ELR (cell line): ENCODE results near the gene TPD52L1.
A peak's percentile ranks its signal among the peaks of the same experiment; 100 is the strongest.

Experiments used
- DNase-seq: peaks from one replicate; pipeline ENCODE4 v3.0.0-alpha.2; 2015; ENCODE audit warnings: low read depth

The TPD52L1 gene

DNA sequence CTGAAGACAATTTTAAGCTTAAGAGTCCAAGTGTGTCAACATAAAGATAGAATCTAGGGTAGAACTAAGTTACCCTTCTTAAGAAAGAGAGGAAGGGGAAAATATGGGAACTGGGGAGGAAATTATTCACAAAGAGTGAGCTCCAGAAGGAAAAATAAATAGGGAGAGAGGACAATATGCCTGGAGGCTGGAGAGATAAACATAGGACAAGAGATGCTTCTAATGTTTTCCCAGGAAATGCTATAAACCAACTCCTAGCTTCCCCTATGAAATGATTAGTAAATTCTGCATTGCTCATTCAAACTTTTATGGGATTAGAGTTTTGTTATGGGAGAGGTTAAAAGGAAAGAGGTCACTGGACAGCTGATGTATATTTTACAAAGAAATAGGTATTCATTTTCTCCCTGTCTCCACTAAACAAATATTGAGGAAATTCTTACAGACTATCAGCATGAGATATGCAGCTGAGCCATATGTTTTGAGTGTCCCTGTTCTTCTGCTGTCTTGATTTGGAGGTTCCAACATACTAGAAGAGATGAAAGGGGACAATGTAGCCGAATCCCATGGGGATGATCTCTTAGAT is 22.0 kb downstream of the TPD52L1 start:
- DNase-seq: no peak

DNA sequence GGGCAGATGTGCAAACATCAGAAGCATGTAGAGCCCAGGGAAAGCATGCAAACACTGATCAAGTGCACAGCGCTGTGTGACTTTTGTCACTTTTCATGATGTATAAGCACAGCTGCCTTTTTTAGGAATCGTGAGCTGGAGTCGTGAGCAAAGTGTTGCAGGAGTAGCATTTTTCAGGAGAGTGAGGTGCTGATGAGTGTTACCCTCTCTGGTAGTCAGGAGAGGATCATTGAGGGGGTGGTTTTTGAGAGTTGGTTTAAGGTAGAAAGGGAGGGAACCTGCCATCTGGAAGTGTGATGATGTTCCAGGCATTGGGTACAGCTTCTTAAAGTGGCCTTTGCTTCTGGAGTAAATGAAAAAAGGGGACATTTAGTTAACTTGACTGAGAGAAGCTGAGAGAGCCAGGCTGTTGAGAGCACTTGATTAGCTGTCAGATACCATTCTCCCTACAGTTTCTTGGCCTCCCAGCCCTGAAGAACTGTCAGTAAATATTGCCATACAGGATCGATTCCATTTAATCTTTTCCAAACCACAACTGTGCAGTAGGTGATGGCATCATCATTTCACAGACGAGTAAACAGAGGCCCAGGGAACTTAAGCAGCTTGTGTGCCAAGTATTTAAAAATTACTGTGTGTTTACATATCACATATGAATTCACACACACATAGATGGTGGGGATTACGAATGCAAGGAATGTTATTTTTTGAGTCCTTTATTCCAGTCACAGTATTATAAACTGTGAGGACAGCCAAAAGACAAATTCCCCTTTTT is 28.9 kb downstream of the TPD52L1 start:
- DNase-seq: no peak

DNA sequence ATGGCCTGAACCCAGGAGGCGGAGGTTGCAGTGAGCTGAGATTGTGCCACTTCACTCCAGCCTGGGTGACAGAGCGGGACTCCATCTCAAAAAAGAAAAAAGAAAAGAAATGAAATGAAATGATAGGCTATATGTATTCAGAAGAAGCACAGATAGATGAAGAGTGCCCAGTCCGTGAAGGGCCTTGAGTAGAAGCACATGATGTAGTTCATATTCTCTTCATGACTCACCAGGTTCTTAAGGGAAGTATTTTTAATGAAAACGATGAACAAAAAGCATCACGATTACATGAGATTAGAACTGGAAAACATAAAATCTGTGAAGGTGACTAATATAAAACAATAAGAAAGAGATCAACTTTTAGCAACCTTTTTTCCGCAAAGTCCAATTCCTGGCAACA is 29.8 kb downstream of the TPD52L1 start:
- peak; percentile 32 for DNase-seq

DNA sequence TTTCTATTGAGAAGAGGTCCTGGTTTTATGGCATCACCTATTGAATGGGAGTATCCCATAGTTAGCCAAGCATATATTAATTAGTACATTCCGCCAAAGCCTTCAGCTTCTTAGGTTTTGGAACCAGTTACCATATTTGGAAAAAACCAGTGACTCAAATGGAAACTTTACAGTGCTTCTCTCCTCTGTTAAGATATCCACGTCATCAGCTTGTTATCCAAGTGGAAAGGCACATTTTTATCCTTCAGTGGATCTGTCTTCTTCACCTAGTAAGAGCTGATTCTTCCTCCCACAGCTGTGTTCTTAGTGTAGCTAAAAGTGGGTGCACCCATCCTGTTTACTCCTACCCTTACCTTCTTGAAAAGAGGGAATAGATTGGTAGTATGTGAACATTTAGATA is 34.5 kb downstream of the TPD52L1 start:
- peak; percentile 49 for DNase-seq

DNA sequence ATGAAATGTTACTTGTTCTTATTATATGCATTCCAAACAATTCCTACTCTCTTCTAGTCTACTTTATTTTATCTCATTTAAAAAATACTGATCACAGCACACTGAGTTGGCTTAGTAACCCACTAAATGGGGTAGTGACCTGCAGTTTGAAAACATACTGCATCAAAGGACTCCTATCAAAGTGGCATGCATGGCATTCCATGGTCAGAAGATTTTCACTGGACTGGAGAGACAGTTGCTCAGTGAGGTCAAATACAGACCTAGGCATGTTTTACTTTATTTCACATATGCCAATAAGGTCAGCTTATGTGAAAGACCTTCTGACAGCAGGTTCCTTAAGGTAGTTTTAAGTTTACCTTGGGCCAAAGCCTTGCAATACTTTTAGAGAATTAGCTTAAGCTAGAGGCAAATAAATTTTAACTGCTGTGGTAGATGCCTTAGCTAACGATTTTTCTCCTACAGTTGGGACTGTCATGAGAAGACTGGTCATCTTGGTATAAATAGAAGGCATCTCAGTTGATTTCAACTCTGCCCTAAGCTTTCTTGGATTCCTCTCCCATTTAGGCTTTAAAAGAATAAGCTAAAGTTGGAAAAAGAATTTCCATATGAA is 35.1 kb downstream of the TPD52L1 start:
- DNase-seq: no peak

DNA sequence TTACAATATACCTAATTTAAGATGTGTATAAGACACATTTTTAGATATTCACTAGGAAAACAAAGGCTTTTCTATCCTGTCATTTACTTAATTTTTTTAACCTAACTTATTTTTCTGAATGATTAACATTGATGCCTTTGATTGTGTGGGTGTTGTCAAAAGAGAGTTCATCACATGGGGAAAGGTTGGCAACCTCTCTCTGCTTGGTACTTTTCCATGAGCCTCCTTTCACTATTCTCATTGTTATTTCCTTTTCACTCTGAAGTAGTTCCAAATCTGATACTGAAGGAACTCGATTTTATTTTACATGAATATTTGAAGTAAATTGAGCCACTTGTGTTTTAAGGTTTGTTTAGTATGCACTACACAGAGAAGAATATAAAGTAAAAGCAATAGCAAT is 35.9 kb downstream of the TPD52L1 start:
- no peak for DNase-seq

DNA sequence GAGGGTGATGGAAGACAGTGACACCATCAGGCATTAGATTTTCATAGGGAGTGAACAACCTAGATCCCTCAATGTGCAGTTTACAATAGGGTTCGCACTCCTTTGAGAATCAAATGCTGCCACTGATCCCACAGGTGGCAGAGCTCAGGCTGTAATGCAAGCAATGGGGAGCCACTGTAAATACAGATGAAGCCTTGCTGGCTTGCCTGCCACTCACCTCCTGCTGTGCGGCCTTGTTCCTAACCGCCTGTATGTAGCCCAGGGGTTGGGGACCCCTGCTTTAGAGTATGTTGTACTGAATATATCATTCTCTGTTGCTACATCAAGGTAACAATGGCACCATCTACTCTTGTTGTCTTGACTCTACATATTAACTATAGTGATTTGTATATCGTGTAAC is 37.1 kb downstream of the TPD52L1 start:
- no peak for DNase-seq

DNA sequence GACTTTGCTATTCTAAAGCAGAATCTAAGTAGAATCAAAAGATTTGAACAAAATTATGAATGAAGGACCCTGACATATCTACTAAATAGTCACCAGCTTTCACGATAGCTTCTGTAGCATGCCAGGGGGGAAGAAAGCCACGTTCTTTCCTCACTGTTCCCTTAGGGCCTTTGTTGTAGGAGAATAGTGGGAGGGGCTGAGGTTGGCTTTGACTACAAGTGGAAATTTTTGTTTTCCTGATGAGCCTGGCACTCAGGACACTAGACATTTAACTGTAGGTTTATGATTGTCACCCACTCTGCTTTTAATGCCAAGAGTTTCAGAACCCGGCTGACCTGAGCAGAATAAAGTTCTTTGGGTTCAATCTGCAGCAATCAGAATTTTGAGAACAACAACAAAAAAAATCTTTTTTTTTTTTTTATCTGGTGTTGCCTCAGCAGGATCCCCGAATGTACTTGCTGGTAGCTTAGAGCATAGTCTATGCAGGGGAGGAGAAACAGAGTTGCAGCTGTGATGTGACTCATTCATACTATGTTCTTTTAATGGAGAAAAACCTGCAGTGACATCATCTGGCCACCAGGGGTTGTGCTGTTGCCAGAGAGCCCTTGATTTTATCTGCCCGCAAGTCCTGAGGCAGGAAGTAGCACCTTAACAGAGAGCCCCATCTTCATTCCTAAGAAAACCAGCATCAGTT is 38.5 kb downstream of the TPD52L1 start:
- DNase-seq: peak; percentile 83

DNA sequence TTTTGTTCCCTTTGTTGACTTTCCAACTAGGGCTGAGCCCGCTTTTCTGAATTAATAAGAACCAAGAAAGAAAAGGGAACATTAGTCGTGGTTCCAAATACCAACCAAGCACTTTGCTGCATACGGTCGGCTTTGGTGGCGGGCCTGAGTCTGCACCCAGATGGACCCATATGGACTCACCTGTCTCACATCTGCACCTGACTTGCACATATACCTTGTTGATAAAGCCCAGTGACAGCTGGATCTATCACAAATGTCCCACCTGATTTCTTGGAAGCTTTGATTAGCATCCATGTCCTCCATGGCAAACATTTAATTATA is 39.0 kb downstream of the TPD52L1 start:
- no peak for DNase-seq

DNA sequence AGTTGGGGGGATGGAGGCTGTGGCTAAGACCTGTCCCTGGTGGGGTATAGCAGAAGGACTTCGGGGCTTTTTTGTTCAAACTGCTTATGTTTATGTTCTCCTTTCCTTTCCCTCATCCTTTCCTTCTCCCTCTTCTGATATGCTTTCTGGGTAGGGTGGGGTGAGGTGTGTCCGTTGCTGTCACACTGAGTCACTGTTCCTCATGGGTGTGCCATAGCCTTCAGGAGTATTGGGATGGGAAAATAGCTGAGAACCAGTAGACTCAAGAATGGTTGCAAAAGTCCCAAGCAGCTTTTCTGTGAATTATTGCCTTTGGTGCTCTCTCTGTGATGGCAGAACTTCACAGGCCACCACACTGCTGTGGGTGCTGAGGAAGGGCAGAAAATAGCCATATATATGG is 39.6 kb downstream of the TPD52L1 start:
- peak; percentile 36 for DNase-seq

DNA sequence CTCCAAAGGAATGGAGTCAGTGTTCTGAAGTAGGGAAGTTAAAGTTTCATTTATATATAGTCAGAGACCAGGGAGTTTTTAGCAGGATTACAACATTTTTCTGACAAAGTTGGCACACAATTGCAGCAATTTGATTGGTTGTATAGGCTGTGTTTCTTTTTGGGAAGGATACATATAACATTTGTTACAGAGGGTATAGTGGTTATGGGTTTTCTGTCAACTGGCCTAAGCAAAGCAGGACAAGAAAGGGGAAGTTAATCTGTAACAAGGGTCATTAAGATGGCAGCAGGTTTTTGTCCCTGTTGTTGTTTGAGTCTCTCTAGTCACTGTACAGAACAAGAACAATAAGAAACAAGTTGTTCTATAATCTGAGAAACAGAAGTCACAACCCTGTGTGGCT is 41.4 kb downstream of the TPD52L1 start:
- no peak for DNase-seq

DNA sequence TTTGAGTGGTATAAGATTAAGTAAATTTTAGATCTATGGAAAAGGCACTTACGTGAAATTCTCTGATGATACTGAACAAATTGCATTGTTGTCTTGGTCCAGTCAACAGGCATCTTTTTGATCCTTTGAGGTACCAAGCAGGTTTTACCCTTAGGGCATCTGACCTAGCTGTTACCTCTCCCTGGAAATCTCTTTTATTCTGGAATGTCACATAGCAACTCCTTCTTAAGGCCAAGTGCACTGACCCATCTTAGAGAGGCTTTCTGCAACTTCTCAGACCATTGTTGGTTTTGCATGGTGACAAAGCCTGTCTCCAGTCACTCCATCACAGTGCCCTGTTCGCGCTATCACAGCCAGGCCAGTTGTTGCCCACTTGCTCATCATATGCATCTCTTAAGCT is 42.0 kb downstream of the TPD52L1 start:
- DNase-seq: no peak

DNA sequence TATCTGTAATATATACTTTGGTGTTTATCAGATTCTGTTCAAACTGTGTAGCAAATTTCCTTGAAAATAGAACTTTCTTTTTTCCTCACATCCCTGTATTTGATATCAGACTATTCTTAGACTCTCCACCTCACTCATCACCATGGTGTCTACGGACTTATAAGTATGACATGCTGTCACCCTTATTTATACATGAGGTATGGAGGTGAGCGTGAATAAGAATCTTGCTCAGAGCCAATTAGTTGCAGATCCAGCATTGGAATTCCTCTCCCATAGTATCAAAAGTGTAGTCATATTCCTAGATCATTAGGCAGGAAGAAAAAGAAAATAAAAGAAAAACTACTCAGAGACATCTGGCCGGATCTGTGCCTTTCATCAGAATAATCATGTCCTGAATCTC is 43.0 kb downstream of the TPD52L1 start:
- no peak for DNase-seq

DNA sequence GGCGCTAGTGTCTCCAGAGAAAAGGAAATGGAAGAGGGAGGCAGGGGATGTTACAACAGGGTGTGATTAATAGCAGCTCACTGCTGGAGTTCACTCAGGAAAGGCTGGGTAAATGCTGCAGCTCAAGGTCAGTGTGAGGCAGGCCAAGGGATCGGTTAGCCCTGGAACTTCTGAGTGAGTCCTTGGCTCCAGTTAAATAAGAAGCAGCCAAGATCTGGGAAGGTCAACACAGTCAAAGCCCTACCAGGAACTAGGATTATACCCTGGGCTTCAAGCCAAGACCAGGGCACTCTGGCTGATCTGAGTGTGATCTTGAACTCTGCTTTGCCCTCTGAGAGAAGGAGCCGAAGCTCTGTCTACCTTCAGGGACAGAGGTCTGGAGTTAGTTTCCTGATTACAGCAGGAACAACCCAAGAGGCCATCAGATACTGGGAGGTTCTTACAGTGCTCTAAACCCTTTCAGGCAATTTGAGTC is 44.3 kb downstream of the TPD52L1 start:
- DNase-seq: peak; percentile 18

DNA sequence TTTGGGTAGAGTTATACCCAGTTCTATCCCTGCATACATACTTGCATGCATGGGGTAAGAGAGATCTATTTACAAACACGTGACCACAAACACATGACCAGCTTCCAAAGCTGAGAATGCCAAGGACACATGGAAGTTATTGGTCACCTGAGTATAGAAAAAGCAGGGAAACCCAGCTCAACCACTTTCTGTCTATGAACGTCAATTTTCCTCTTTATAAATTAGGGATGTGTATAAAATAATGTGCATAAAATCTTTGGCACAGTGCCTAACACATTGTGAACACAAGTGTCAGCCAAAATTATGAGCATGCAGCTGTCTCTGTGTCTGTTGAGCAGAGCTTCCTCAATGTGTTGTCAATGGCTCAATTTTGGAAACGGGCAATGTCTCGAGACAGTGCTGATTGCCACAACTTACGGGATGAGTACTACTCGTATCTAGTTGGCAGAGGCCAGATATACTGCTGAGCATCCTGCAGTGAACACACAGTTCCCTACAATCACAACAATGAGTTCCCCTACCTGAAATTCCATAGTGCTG is 44.9 kb downstream of the TPD52L1 start:
- no peak for DNase-seq

DNA sequence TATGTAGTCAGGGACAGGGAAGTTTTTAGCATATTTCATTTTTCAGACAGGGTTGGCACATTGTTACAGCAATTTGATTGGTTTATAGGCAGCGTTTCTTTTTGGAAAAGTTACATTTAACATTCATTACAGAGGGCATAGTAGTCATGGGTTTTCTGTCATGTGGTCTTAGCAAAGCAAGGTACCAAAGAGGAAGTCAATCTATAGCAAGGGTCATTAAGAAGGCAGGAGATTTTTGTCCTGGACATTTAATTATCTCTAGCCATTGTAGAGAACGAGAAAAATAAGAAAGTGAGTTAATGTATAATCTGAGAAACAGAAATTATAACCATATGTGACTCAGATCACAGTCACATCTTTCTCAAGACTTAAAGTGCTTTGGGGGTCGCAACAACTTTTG is 47.4 kb downstream of the TPD52L1 start:
- DNase-seq: peak; percentile 6

DNA sequence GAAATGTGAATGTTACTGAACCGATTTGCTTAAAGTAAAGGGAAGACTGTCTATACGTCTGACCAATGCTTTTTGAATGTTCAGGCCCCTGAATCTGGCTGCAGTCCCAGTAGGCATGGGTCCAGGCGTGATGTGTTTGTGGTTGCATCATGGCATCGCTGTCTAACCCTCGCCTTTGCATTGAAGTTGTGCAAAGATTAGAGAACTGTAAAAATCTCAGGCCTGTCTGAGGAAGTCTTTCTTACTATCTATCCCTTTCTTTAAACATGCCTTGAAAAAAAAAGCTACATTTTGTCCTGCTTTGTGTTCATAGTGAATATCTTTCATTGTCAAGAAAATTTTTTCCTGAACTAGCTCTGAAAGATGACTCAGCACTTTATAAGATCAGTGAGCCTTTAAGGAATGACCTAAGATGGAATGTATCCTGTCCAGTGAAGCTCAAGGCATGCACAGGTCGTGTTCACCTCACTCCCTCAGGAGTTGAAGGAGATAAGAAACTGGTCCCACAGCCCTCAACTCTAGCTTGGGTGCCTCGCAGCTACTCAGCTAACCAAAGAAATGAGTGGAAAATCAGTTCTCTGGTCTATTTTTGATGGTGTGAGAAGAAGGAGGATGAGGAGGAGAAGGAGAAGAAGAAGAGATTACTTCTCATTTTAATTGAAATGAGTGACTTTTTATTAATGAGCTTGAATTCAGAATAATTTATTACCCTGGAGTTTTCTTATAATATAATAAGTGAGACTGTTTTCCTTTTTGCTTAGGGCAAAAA is 48.6 kb downstream of the TPD52L1 start:
- DNase-seq: peak; percentile 87

DNA sequence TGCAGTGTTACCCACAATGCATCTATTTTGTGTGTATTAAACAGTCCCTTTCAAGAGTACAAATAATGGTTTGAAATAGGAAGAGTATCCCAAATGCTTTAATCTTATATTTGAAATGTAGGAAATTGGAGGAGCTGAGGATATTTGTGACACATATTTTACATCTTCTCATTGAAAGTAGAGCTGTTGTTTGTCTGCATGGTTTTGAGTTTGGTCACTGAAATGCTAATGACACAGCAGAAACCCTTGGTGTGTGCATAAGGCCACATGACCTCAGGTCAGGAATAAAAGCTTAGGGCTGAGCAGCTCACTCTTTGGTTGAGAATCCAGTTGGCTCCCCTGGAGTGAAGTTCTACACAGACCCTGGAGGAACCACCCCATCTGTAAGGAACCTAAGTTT is 49.8 kb downstream of the TPD52L1 start:
- no peak for DNase-seq

DNA sequence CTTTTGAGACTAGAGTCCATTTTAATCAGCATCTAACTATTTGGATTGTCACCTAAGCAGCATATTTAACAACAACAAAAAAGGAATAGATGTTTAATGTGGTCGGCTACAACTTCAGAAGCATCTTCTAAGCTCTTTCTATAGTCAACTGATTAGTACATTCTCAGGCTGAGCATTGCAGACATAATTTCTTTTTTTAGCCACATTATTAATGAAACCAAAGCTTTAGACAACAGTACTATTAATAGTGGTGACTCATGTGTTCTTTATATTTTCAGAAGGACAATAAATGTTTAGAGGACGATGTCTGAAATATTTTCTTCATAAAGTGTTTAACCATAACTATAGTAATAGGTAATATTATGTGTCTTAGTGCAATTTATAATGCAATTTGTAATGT is 52.4 kb downstream of the TPD52L1 start:
- DNase-seq: no peak

DNA sequence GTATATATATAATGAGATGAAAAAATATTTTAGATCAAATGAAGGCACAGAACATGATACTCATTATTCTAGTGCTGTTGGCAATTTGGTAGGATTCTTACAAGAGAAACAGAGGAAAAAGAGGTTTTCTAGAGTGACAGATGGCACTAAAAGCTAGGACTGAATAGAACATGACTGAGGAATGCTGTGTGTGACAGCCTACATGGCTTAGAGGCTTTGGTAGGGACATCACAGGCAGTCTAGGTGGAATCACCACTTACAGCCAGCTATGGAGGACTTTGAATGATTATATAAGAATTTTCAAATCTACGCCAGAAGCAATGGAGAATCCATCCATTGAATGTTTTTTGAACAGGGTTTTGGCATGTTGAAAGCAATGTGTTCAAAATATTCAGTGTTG is 52.8 kb downstream of the TPD52L1 start:
- DNase-seq: no peak

DNA sequence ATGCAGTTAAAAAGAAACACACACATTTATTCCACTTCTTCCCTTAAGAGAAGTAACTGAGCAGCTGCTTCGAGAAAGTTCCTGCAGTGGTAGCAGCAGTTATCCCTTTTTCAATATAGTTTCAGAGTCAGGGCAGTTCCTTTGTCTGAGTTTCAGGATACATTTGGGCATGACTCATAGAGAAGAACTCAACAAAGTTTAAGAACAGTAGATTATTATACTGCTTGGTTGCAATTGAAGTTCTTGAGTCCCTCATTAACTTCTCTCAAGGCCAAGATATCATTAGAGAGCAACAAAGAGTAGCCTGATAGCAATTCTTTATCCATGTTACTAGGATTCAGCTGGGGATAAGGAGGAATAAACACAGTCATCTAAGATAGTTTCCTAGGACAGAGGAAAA is 54.4 kb downstream of the TPD52L1 start:
- no peak for DNase-seq

DNA sequence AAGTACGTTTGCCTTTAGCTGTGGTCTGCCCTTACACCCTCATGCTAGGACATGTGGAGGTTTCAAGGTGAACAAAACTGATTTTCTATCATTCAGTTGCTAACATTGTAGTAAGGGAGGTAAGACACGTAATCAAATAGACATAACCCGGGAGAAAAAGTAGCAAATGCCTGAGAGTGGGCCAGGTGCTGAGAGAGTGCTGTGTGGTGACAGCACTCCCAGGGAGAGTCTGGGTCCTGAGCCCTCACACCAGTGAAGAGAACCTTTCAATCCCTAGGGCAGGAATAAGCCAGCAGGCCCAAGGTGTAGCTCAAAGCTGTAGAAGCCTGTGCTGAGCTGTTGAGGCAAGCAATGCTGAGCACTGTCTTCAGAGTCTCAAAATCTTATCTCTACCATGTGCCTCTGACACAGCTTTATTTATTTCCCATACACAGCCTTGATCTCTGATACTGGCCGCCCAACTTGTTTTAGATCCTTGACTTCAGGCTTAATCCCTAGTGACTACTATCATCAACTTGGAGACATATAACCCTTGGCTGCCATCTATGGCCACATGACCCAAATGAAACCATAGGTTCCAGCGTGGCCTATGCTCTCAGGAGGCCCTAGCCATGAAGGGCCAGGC is 55.2 kb downstream of the TPD52L1 start:
- DNase-seq: no peak
